MM.1S (cell line): ENCODE results near the gene EXOC6.

Source experiments
- DNase-seq: peaks from one replicate; pipeline ENCODE4 v3.0.0-alpha.2; 2015
- H2AFZ ChIP-seq: fragments of 300-600 bp; sonication (generic); 2 replicates; pipeline ENCODE4 v1.6.0; 2016; ENCODE audit warnings: antibody characterized with exemption, low read length
- H3F3A ChIP-seq: fragments of 300-600 bp; sonication (generic); 2 replicates; pipeline ENCODE4 v1.6.1; 2016; ENCODE audit warnings: mild to moderate bottlenecking, antibody characterized with exemption, low read length, moderate library complexity, mixed read lengths; ENCODE audit not compliant: insufficient read depth
- H3K27ac ChIP-seq: fragments of 300-600 bp; sonication (generic); 2 replicates; pipeline ENCODE4 v1.5.1; 2016; ENCODE audit warnings: mild to moderate bottlenecking, low read length
- H3K27me3 ChIP-seq: fragments of 300-600 bp; sonication (generic); replicated peaks from 2 replicates; pipeline ENCODE4 v1.6.0; 2016; ENCODE audit warnings: low read length; ENCODE audit not compliant: insufficient read depth
- H3K36me3 ChIP-seq: fragments of 300-600 bp; sonication (generic); replicated peaks from 2 replicates; pipeline ENCODE4 v1.6.1; 2016; ENCODE audit warnings: mild to moderate bottlenecking, low read length, mixed read lengths; ENCODE audit not compliant: insufficient read depth
- H3K4me1 ChIP-seq: fragments of 300-600 bp; sonication (generic); 2 replicates; pipeline ENCODE4 v1.6.1; 2016; ENCODE audit warnings: low read length, mixed read lengths
- H3K4me2 ChIP-seq: fragments of 300-600 bp; sonication (generic); 2 replicates; pipeline ENCODE4 v1.6.0; 2016; ENCODE audit warnings: low read depth, low read length
- H3K4me3 ChIP-seq: fragments of 300-600 bp; sonication (generic); 2 replicates; pipeline ENCODE4 v1.5.1; 2016; ENCODE audit warnings: low read length, mixed read lengths
- H3K79me2 ChIP-seq: fragments of 300-600 bp; sonication (generic); 2 replicates; pipeline ENCODE4 v1.6.1; 2016; ENCODE audit warnings: mixed run types, low read length, mixed read lengths
- H3K9ac ChIP-seq: fragments of 300-600 bp; sonication (generic); 2 replicates; pipeline ENCODE4 v1.6.1; 2016; ENCODE audit warnings: low read length, mixed read lengths
- H3K9me2 ChIP-seq: fragments of 300-600 bp; sonication (generic); replicated peaks from 2 replicates; pipeline ENCODE4 v1.6.1; 2016; ENCODE audit warnings: mild to moderate bottlenecking, low read length, mixed read lengths; ENCODE audit not compliant: insufficient read depth
- H3K9me3 ChIP-seq: fragments of 300-600 bp; sonication (generic); replicated peaks from 2 replicates; pipeline ENCODE4 v1.6.1; 2016; ENCODE audit warnings: mild to moderate bottlenecking, low read length, mixed read lengths; ENCODE audit not compliant: insufficient read depth
- H4K20me1 ChIP-seq: fragments of 300-600 bp; sonication (generic); 2 replicates; pipeline ENCODE4 v1.6.1; 2016; ENCODE audit warnings: mild to moderate bottlenecking, low read length, moderate library complexity, mixed read lengths; ENCODE audit not compliant: insufficient read depth
- EZH2 ChIP-seq: fragments of 300-600 bp; sonication (generic); optimal IDR thresholded peaks from 2 replicates; pipeline ENCODE3; 2017; ENCODE audit warnings: low read depth, mild to moderate bottlenecking, antibody characterized with exemption, low read length, mixed read lengths
- EZH2phosphoT487 ChIP-seq: fragments of 300-600 bp; sonication (generic); IDR thresholded peaks from 2 replicates; pipeline ENCODE4 v1.6.1; 2018; ENCODE audit warnings: antibody characterized with exemption, low read length
- TF ChIP-seq, protein P1 (sequence below): fragments of 300-600 bp; sonication (generic); IDR thresholded peaks from 2 replicates; pipeline ENCODE4 v1.5.1; 2016; ENCODE audit warnings: antibody characterized with exemption, low read length, mixed read lengths

Gene EXOC6

DNA sequence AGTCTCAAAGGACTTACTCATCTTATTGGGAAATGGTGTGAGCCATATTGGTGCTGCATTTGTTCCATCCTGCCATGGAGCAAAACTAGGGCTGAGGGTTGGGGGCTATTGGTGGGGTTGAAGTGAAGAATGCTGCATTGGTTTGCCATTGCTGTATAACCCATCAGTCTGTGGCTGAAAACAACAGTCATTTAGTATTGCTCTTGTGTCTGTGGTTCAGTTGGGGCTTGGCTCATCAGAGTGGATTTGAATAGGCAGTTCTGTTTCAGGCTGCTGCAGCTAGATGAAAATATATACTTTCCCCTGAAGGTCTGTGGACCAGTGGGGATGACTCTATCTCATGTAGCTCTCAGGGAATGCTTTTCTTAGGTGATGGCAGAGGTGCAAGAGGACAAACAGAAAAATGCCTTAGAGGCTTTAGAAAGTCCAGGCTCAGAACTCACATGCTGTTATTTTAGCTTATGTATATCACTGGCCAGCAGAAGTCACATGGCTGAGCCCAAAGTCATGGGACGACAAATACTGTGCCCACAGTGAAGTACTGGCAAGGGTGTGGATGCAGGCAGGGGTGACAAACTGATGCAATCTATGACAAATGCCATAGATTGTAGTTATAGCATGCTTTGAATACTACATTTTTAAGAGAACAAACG, 15.2 kb upstream of the EXOC6 start:
- no peaks in the 10 kb centered on the region for H3K4me1 ChIP-seq
- H4K20me1 ChIP-seq: no peaks in the 10 kb centered on the region
- H3K9me3 ChIP-seq: no peaks in the 10 kb centered on the region
- no peaks in the 10 kb centered on the region for H3K36me3 ChIP-seq
- H3K9me2 ChIP-seq: no peaks in the 10 kb centered on the region
- no peak for DNase-seq
- no peak overlapping the region for H3K9ac ChIP-seq
- no peaks in the 10 kb centered on the region for H3F3A ChIP-seq
- H3K79me2 ChIP-seq: no peaks in the 10 kb centered on the region
- no peak overlapping the region for H2AFZ ChIP-seq
- H3K4me3 ChIP-seq: no peak overlapping the region
- no peak for TF ChIP-seq EZH2phosphoT487
- TF ChIP-seq, protein P1, sequence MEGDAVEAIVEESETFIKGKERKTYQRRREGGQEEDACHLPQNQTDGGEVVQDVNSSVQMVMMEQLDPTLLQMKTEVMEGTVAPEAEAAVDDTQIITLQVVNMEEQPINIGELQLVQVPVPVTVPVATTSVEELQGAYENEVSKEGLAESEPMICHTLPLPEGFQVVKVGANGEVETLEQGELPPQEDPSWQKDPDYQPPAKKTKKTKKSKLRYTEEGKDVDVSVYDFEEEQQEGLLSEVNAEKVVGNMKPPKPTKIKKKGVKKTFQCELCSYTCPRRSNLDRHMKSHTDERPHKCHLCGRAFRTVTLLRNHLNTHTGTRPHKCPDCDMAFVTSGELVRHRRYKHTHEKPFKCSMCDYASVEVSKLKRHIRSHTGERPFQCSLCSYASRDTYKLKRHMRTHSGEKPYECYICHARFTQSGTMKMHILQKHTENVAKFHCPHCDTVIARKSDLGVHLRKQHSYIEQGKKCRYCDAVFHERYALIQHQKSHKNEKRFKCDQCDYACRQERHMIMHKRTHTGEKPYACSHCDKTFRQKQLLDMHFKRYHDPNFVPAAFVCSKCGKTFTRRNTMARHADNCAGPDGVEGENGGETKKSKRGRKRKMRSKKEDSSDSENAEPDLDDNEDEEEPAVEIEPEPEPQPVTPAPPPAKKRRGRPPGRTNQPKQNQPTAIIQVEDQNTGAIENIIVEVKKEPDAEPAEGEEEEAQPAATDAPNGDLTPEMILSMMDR: no peak
- no peak for TF ChIP-seq EZH2
- H3K27me3 ChIP-seq: no peaks in the 10 kb centered on the region
- H3K27ac ChIP-seq: no peak overlapping the region
- H3K4me2 ChIP-seq: no peak overlapping the region

DNA sequence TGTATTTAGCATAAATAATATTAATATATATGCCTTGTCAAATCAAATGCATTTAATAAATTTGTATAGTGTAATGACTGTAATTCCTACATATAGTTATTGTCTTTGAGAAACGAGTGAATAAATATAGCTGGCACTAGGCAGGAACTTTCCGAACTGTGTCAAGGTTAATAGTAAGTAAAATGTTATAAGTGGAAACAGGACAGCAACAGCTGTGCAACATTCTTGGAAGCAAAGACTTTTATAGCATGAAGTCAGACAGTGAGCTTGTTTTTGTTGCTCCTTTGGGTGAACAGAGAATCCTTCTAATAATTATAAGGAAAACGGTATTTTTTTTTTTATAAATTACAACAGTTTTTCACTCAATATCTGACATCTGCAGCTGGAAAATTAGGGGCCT, 14.0 kb upstream of the EXOC6 start:
- Histone ChIP-seq H3K4me2 (no peak overlapping the region), H3K27me3 (no peaks in the 10 kb centered on the region), H3K36me3 (no peaks in the 10 kb centered on the region), H3K4me3 (no peak overlapping the region), H2AFZ (no peak overlapping the region), H3K9ac (no peak overlapping the region), H3F3A (no peaks in the 10 kb centered on the region), H3K4me1 (no peaks in the 10 kb centered on the region), H3K9me2 (no peaks in the 10 kb centered on the region), H3K27ac (no peak overlapping the region), H3K9me3 (no peaks in the 10 kb centered on the region), H3K79me2 (no peaks in the 10 kb centered on the region), H4K20me1 (no peaks in the 10 kb centered on the region)
- DNase-seq: no peak
- TF ChIP-seq, protein P1: no peak
- TF ChIP-seq EZH2 (no peak), EZH2phosphoT487 (no peak)

- Histone ChIP-seq H3K27ac (no peak overlapping the region), H3K4me2 (no peak overlapping the region), H2AFZ (no peak overlapping the region), H3K4me3 (no peak overlapping the region), H3K36me3 (no peaks in the 10 kb centered on the region), H3K4me1 (no peaks in the 10 kb centered on the region), H3K79me2 (no peaks in the 10 kb centered on the region), H3K9me2 (no peaks in the 10 kb centered on the region), H3F3A (no peaks in the 10 kb centered on the region), H3K9me3 (no peaks in the 10 kb centered on the region), H3K27me3 (no peaks in the 10 kb centered on the region), H3K9ac (no peak overlapping the region), H4K20me1 (no peaks in the 10 kb centered on the region)
- no peak for TF ChIP-seq EZH2
- no peak for TF ChIP-seq EZH2phosphoT487
- TF ChIP-seq, protein P1: no peak
- no peak for DNase-seq
Measured at GRCh38 chr10:92834986-92835385, 13.3 kb upstream of the EXOC6 start.
